ENCODE data around the gene AFF1.
"Not testable (repeated sequence)": the region's sequence is repeated elsewhere in the genome, so short reads cannot be mapped to it uniquely, and the experiment has no call there.

AFF1 gene

DNA sequence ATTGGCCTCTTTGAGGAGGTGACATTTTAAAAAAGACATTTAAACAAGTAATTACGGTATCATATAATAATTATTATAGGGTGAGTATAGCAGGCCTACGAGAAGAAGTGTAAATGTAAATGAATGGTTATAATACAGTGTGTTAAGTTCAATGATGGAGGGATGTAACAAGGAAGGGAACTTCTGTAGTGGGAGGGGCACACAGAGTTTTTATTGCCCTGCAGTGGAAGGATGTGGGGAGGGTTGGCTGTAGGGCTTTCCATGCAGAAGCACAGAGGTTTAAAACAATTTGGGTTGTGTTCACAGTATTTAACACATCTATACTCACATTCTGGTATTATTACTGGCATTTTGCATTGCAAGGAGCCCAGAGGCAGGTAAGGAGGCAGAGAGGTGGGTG is 41.1 kb downstream of the AFF1 start:
- no peak for DNase-seq (ENCODE audit: low spot score)
- no peak for FAIRE-seq

DNA sequence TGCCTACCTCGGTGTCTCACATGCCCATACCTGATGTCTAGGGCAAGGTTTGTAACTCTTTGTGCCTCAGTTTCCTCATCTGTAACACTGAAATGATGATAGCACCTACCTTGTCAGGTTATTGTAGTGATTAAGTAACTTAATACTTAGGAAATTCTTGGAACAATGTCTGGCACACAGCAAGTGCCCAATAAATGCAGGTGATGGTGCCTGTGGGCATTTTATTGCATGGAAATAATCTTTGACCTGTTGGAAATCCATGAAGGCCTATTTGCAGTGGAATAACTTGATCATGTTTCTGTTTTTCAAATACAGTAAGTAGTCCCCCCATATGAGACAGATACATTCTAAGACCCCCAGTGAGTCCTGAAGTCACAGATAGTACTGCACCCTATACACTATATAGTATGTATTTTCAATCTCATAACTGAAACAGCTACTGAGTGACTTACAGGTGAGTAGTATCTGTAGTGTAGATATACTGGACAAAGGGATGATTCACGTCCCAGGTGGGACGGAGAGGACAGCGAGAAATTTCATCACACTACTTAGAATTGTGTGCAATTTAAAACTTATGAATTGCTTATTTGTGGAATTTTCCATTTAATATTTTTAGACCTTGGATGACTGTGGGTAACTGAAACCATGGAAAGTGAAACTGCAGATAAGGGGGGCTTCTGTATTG is 42.1 kb downstream of the AFF1 start:
- no peak for DNase-seq (ENCODE audit: low spot score)
- no peak for FAIRE-seq

DNA sequence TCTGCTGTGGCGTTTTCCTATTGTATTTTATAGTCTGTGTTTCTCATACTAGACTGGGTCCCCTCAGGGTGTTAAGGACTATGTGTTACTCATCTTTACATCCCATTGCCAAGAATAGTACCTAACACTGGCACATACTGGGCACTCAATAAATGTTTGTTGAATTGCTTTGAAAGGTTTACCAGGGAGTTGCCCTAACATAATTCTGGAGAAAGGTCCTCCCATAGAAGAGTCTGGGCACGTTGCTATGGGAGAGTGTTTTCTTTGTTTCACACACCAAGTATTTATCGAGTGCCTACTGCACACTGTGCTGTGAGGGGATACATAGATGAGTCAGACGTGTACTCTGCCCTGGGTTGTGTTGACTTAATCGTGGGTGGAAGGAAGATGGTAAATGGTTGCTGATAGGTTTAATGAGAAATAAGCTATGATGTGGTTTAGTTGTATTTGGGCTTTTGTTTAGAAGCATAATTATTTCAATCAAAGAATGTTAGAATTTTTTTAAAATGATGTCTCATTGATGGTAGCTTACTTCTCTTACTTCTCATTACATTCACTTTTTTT is 42.9 kb downstream of the AFF1 start:
- DNase-seq (ENCODE audit: low spot score) (peak; percentile 58), FAIRE-seq (no peak)

DNA sequence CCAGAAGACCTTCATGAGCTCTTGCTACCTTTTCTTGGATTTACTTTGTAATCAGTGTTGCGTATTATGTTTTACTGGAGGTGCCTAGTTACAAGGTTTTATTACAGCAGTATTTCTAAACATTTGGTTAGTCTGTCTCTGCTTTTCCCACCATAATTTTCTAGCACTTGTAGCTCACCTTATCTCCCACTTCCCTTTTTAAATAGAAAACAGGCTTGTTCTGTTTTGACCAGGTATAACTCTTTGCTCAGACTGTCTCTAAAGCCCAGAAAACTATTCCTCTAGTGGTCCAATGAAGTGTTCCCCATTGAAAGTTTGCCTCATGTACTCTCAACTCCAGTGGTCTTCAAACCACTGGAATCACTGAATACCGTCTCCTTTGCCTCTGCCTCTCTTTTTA is 43.9 kb downstream of the AFF1 start:
- DNase-seq (ENCODE audit: low spot score): no peak
- no peak for FAIRE-seq

DNA sequence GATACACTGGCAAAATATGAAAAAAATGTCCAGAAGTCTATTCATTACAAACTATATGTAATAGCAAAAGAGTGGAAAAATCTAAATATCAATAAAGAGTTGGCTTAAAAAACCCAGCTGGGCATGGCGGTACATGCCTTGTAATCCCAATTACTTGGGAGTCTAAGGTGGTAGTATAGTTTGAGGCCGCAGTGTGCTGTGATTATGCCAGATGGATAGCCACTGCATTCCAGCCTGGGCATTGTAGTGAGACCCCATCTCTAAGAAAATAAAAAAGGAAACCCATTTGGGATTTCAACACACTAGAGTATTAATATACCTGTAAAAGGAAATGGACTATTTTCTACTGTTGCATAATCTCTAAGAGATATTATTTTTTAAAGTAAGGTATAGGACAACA is 45.4 kb downstream of the AFF1 start:
- FAIRE-seq: no peak

DNA sequence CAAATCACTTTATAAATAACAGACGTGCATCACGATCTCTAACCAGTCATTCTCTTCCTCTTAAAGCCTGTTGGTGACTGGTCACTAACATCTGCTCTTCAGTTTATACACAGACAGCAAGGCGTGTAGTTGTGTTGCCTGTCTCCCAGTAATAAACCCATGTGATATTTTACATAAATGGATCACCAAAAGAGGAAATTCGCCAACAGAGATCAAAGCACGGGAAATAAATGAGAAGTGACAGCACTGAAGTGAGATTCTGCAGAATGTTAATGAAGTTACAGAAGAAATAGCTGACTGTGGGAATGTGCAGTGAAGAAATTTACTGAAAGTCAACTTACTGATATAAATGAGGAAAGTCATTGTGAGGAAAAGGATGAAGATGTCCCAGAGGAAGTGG is 47.0 kb downstream of the AFF1 start:
- DNase-seq (ENCODE audit: low spot score): no peak
- FAIRE-seq: no peak

More for the DNA sequence above, 45.4 kb downstream of the AFF1 start:
- no peak for DNase-seq (ENCODE audit: low spot score)

DNA sequence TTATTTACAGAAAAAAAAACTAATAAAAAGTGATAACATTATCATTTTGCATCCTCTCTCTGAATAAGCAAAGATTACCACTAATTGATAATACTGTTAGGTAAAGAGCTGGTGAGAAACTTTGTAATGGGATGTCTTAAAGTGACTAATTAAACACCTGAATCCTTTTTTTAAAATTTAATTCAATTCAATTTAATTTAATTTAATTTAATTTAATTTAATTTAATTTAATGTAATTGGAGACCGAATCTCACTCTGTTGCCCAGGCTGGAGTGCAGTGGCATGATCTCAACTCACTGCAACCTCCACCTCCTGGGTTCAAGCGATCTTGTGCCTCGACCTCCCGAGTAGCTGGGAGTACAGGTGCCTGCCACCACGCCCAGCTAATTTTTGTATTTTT is 51.0 kb downstream of the AFF1 start:
- DNase-seq (ENCODE audit: low spot score); FAIRE-seq: not testable (repeated sequence)

DNA sequence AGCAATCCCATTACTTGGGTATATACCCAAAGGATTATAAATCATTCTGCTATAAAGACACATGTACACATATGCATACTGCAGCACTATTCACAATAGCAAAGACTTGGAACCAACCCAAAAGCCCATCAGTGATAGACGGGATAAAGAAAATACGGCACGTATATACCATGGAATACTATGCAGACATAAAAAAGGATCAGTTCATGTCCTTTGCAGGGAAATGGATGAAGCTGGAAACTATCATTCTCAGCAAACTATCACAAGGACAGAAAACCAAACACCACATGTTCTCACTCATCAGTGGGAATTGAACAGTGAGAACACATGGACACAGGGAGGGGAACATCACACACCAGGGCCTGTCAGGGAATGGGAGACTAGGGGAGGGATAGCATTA is 54.8 kb downstream of the AFF1 start:
- not testable (repeated sequence) for FAIRE-seq; DNase-seq (ENCODE audit: low spot score)

DNA sequence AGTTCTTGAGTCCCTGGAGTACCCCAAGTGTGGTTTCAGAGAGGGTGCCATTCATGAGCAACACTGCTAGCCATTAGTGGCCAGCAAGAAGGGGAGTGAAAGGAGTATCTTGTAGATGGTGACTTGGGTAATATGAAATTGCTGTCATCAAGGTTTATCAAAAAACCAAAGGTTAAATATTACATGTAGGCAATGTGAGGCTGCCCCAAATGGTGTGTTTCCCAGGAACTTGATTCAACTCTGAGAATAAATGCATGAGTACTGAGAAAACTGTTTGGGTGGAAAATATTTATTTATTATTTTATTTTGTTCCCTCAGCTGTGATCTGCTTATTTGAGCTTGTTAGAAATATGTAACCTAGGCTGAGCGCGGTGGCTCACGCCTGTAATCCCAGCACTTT is 55.7 kb downstream of the AFF1 start:
- no peak for FAIRE-seq

DNA sequence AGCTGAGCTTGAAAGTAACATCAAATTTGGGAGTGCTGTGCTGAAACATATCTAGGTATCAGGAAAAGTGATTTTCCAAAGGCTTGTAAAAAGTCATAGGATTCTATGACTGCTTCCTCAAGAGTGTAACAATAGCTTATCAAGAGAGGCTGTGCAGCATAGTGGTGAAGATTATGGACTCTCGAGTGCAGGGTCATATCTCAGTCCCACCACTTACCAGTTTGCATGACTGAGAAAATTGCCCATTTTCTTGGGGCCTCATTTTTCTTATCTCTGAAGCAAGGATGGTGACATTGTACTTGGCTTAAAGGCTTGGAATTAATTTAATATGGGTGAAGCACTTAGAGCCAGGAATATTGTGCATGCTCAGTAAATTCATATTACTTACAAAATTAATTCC is 57.2 kb downstream of the AFF1 start:
- no peak for DNase-seq (ENCODE audit: low spot score)

More for the DNA sequence above, 55.7 kb downstream of the AFF1 start:
- no peak for DNase-seq (ENCODE audit: low spot score)

DNA sequence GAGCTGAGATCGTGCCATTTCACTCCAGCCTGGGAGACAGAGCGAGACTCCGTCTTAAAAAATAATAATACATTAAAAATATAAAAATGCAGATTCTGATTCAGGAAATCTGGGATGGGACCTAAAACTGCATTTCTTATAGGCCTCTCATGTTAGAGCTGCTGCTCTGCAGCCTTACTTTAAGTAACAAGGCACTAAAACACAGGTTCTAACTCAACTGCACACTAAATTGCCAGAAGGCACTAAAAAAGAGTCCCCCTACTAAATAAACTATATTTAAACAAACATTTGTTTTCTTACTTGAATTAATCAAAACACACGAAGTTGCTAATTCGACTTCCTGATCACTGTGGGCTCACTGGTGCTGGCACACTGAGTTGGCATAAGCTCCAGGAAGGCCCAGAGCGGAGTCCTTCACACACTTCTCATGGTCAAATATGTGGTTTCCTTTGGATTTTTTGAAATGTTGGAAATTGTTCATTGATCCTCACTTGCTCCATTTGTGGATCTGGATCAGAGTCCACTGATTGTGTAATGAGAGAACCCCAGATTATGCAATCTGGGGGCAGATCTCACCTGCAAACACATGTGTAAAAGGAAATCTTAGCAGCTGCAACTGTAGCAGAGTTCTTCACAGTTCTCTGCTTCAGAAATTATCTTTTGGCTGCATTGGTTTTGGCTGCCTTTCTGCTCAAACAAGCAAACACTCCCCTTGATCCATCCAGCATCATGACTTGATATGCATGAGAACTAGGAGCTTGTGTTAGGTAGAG is 59.3 kb downstream of the AFF1 start:
- FAIRE-seq (no peak), DNase-seq (ENCODE audit: low spot score) (no peak)

More for the DNA sequence above, 57.2 kb downstream of the AFF1 start:
- no peak for FAIRE-seq

DNA sequence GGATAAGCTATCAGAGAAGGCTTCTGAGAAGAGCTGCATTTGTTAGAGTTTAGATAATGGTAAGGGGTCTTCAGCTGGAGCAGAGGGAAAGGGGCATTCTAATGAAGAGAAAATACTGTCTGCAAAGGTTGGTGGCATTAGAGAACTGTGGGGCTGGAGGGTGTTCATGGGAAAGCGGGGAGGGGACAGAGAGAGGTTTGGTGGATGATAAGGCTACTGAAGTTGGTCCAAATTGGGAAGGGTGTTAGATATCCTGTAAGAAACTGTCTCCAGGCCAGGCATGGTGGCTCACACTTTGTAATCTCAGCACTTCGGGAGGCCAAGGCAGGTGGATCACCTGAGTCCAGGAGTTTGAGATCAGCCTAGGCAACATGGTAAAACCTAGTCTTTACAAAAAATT is 59.9 kb downstream of the AFF1 start:
- FAIRE-seq (no peak), DNase-seq (ENCODE audit: low spot score) (no peak)

DNA sequence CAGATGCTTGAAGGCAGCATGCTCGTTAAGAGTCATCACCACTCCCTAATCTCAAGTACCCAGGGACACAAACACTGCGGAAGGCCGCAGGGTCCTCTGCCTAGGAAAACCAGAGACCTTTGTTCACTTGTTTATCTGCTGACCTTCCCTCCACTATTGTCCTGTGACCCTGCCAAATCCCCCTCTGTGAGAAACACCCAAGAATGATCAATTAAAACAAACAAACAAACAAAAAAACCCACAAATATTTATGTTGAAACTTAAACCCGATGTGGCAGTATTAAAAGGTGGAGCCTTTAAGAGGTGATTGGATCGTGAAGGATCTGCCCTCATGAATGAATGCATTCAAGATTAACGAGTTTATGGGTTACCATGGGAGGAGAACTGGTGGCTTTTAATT is 61.7 kb downstream of the AFF1 start:
- not testable (repeated sequence) for DNase-seq (ENCODE audit: low spot score); FAIRE-seq

DNA sequence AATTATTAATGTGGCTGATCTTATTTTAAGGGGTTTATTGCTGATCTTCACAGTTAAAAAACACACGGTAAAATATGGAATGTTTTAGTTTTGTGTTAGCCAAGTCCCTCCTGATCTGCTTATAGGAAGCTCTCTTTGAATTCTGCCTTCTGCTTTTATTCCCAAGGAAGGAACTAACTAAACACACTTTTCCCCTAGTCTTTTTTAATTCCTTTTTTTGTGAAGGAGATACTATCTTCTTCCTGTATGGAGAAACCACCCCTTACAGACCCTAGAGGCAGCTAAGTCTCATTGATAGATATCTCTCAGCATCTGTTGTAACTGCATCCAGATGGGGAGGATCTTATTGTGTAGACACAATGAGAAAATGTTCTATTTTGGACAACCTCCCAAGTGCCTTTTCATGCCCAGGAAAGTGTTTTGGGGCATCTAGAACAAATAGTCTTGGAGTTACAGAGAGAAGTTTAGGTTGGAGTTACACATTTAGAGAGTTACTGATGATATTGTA is 64.4 kb downstream of the AFF1 start:
- no peak for DNase-seq (ENCODE audit: low spot score)
- no peak for FAIRE-seq

DNA sequence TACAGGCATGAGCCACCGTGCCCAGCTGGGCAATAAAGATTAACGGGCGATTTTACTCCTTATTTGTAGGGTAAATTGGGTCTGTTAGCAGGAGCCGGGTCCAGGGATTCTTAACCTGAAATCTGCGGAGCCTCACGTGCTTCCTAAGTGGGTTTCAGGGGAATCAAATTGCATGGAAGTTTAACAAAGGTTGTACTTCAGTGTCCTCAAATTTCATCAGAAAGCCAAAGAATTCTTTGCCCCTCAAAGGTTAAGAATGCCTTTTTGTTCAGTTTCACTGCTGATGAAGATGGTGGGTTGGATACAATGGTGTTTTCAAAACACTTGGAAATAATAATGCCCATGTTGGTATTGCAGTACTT is 67.9 kb downstream of the AFF1 start:
- DNase-seq (ENCODE audit: low spot score): no peak
- FAIRE-seq: no peak

DNA sequence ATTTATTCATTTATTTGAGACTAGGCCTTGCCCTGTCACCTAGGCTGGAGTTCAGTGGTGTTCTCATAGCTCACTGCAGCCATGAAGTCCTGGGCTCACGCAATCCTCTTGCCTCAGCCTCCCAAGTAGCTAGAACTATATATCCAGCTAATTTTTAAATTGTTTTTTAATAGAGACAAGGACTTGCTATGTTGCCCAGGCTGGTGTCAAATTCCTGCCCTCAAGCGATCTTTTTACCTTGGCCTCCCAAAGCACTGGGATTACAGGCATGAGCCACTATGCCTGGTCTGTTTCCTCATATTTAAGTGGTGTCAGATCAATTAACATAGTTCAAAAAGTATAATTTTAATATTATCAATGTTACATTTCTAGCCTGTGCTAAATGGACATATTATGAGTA is 68.5 kb downstream of the AFF1 start:
- DNase-seq (ENCODE audit: low spot score): no peak
- FAIRE-seq: no peak

DNA sequence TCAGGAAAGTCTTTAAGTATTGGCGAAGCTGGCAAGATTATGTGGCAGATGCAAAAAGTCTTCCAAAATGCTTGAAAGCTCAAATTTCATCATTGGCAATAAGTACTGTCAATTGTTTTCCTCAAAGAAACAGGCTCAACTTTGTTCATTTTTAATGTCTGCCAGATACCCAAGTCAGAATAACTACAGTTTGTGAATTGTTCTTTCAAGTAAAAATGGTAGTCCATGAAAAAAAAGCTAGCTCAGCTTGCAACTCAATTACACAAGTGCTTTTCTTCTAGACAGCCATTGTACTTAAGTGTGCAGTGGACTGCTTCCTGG is 70.5 kb downstream of the AFF1 start:
- FAIRE-seq: no peak
- DNase-seq (ENCODE audit: low spot score): no peak

DNA sequence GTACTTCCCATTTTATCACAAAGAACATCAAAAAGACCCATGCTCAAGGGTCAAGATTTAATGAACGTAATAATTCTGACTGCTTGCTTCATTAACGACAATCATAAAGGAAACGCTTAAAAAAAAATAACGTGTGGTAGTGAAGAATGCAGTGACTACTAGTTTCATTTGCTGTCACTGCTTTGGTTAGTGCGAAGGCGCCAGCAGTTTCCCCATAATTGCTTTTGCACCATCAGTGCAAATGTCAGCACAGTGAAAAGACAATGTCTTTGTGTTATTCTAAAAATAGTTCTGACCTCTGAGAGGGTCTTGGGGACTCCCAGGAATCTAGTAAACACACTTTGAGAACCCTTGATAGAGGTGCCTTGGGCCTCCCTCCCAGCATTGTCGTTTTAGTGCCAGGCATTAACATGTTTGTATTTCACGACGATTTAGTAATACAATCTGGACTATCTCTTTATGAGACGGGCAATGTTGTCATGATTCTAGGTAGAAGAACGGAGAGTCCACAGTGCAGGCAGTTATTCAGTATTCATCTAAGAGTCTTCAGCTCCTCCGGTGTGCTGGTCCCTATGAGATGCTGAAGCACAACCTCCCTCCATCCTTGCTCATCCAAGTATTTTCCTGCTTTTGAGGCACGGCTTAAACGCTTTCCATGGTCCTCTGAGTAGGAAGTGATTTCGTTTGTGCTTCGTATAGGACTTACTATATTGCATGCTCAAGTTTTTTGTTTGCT is 71.0 kb downstream of the AFF1 start:
- DNase-seq (ENCODE audit: low spot score) (peak; percentile 20), FAIRE-seq (no peak)

DNA sequence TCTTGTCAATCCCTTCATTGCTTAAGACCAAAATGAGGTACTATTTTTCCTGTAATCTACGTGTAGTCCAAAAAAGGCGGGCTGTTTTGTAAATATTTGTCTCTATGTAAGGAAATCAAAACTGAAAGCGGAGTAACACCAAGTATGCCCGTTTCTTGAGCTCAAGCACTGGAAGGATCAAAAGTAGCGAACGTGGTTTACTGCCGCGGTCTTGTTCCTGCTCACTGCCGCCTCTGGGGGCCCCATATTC is 71.5 kb downstream of the AFF1 start:
- no peak for FAIRE-seq
- no peak for DNase-seq (ENCODE audit: low spot score)

DNA sequence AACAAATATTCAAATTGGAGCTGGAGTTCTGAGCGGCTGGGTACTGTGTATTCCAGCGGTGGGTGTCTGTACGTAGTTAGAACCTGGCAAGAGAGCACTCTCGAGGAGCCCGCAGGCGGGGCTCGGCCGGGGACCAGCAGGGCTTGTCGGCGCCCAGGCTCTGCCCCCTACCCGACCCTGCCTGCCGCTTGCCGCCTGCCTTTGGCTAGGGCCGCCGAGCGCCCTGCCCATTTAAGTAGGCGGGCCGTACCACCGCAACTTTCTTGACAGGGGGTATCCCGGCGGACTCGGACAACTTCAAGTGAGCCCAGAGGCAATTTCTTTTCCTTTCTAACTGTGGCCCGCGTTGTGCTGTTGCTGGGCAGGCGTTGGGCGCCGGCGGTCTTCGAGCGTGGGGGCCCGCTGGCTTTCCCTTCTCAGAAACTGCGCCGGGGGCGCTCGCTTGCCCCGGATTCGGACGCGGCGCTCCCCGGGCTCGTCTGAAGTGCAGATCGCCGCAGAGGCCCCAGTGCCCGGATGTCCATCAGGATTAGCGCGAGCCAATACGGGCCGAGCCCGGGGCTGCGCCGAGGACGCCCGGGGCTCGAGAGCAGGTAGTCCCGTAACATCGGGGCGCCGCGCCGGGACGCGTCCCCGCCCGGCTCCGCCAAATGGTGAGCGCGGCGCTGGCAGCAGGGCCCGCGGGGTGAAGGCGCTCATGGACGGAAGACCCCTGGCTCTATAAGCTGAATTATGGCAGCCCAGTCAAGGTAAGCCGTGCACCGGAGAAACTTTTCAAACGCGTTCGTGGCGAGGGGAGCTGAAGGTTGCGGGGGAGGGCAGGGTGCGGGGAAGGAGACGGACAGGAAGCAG is 72.1 kb downstream of the AFF1 start:
- DNase-seq (ENCODE audit: low spot score) (peak; percentile 91), FAIRE-seq (no peak)

Measured in urothelium cell line (cell line).